ENCODE results near the gene TNS2. TPM values are rescaled to one million over a fixed set of nuclear protein-coding genes. Genes with fewer than 3 reads are reported as not detected.

TNS2 gene
- total and polyA plus RNA-seq, 10 of the 15 experiments (the other 5 are each of a cell fraction or from before 2014, with no cell fraction given) = 0.03 to 0.72 (median 0.16) TPM; not detected in 4

- no TSS peak for BruUV-seq (replicated peaks)
- no peaks in the 10 kb centered on the region for H3K36me3 ChIP-seq (ENCODE audit: control insufficient read depth in 2 of 2, insufficient read depth in 2 of 2, low read length in 1 of 2)
- no peaks in the 10 kb centered on the region; the same call in none of the 2 replicates for H3K4me1 ChIP-seq (ENCODE audit: control insufficient read depth, insufficient read depth, low read length)
- H4K20me1 ChIP-seq (ENCODE audit: control insufficient read depth, insufficient read depth) = no peaks in the 10 kb centered on the region
- H3K9me3 ChIP-seq (replicated peaks; ENCODE audit: control insufficient read depth, insufficient read depth, low read length) = no peaks in the 10 kb centered on the region
- H2AFZ ChIP-seq (ENCODE audit: control insufficient read depth, low read depth, low read length) = no peak overlapping the region
- WGBS (ENCODE audit: insufficient coverage, insufficient replicate concordance, low lambda C conversion rate, missing lambda C conversion rate) = 17% methylated on average over 2 of the region's 2 CpGs
- 0 out of 4 replicates have a peak, but pooled peaks cover 0 to 8% of the 10 kb centered on the region in 2 experiments for H3K27me3 ChIP-seq (replicated peaks in 1 of 2; ENCODE audit: control insufficient read depth in 2 of 2, insufficient read depth in 2 of 2, low read length in 1 of 2)
- no peak overlapping the region for H3K4me2 ChIP-seq (ENCODE audit: control insufficient read depth, insufficient read depth)
- FAIRE-seq (no peak), ATAC-seq (no peak), DNase-seq (ENCODE audit: low read depth, low spot score) (no peak)
- no peak overlapping the region for H3K9ac ChIP-seq (ENCODE audit: control insufficient read depth, insufficient read depth, low read length)
- no peak overlapping the region for H3K27ac ChIP-seq (ENCODE audit: control insufficient read depth, insufficient read depth)
- in situ Hi-C loops (cut with MboI) = no loop called here
- no peak overlapping the region for H3K4me3 ChIP-seq
- intact Hi-C loops (cut with micrococcal nuclease; ENCODE audit: unreplicated experiment) = no loop called here
- CTCF ChIA-PET = interaction anchor here (7.8 to 13.2 kb wide), 2 partner anchors 16 kb away, joined by 90 to 177 read pairs; partner anchors contain the start of genes IGFBP6 and SOAT2
- POLR2A ChIA-PET = no interaction called here
- SMC1A ChIA-PET (ENCODE audit: uncharacterized antibody, unreplicated experiment) = interaction anchor here (1.3 to 2.6 kb wide), 2 partner anchors 16 to 21 kb away, joined by 3 to 9 read pairs; partner anchors contain the start of gene SOAT2
- no peak for TF ChIP-seq RB1 (IDR thresholded peaks at IDR 0.05; ENCODE audit: borderline replicate concordance)
- TF ChIP-seq ZNF622 (IDR thresholded peaks at IDR 0.05) = no peak
- RAD21 ChIA-PET (ENCODE audit: unreplicated experiment) = no interaction called here
- peaks cover 6% of the 10 kb centered on the region for H3K79me2 ChIP-seq (ENCODE audit: control insufficient read depth, insufficient read depth, low read length)
Measured at GRCh38 chr12:53082637-53083175, 32.8 kb downstream of the TNS2 start.

- H3K9me3 ChIP-seq (replicated peaks; ENCODE audit: control insufficient read depth, insufficient read depth, low read length) = no peaks in the 10 kb centered on the region
- ChIA-PET SMC1A (ENCODE audit: uncharacterized antibody, unreplicated experiment) (interaction anchor here (0.6 to 1.8 kb wide), 7 partner anchors 10 to 25 kb away, joined by 3 to 5 read pairs (median 4); partner anchors contain the start of gene SOAT2), RAD21 (ENCODE audit: unreplicated experiment) (interaction anchor here (1.3 kb wide), 1 partner anchor 12 kb away, joined by 5 read pairs; no protein-coding TSS in a partner anchor), POLR2A (interaction anchor here (1.9 kb wide), 1 partner anchor 9 kb away, joined by 4 read pairs; no protein-coding TSS in a partner anchor), CTCF (interaction anchor here (0.7 to 13.2 kb wide), 4 partner anchors 12 to 259 kb away, joined by 3 to 177 read pairs (median 6); partner anchors contain the start of genes IGFBP6 and SOAT2)
- FAIRE-seq = no peak
- H3K79me2 ChIP-seq (ENCODE audit: control insufficient read depth, insufficient read depth, low read length) = no peaks in the 10 kb centered on the region
- no peaks in the 10 kb centered on the region for H3K36me3 ChIP-seq (ENCODE audit: control insufficient read depth in 2 of 2, insufficient read depth in 2 of 2, low read length in 1 of 2)
- H3K27me3 ChIP-seq (replicated peaks in 1 of 2; ENCODE audit: control insufficient read depth in 2 of 2, insufficient read depth in 2 of 2, low read length in 1 of 2) = peaks cover 0 to 8% of the 10 kb centered on the region in 2 experiments; a peak in 1 of 4 replicates
- intact Hi-C loops (cut with micrococcal nuclease; ENCODE audit: unreplicated experiment) (no loop called here), in situ Hi-C loops (cut with MboI) (no loop called here)
- no peak for DNase-seq (ENCODE audit: low read depth, low spot score)
- no peak overlapping the region for H2AFZ ChIP-seq (ENCODE audit: control insufficient read depth, low read depth, low read length)
- no TSS peak for BruUV-seq (replicated peaks)
- 76% methylated on average over 3 of the region's 3 CpGs for WGBS (ENCODE audit: insufficient coverage, insufficient replicate concordance, low lambda C conversion rate, missing lambda C conversion rate)
- H3K4me1 ChIP-seq (ENCODE audit: control insufficient read depth, insufficient read depth, low read length) = no peaks in the 10 kb centered on the region
- ATAC-seq = no peak
- H4K20me1 ChIP-seq (ENCODE audit: control insufficient read depth, insufficient read depth) = no peaks in the 10 kb centered on the region
- no peak overlapping the region for H3K9ac ChIP-seq (ENCODE audit: control insufficient read depth, insufficient read depth, low read length)
- H3K4me2 ChIP-seq (ENCODE audit: control insufficient read depth, insufficient read depth) = no peak overlapping the region
- no peak overlapping the region for H3K27ac ChIP-seq (ENCODE audit: control insufficient read depth, insufficient read depth)
- H3K4me3 ChIP-seq = no peak overlapping the region
- TF ChIP-seq TAF1 (IDR thresholded peaks at IDR 0.05; ENCODE audit: borderline replicate concordance, low read depth, low read length) (no peak), ZSCAN29 (IDR thresholded peaks at IDR 0.05) (no peak), RUNX3 (IDR thresholded peaks at IDR 0.05; ENCODE audit: low read length) (no peak), MYB (IDR thresholded peaks at IDR 0.05; ENCODE audit: borderline replicate concordance, low read depth, low read length) (no peak), MXI1 (IDR thresholded peaks at IDR 0.05; ENCODE audit: low read depth, low read length) (no peak), SP1 (IDR thresholded peaks at IDR 0.05; ENCODE audit: low read depth, low read length) (no peak), IKZF1 (conservative IDR thresholded peaks at IDR 0.05) (no peak), POLR2AphosphoS5 (IDR thresholded peaks at IDR 0.05; ENCODE audit: low read length) (no peak), ZNF622 (IDR thresholded peaks at IDR 0.05) (no peak), ATF2 (IDR thresholded peaks at IDR 0.05; ENCODE audit: low read length) (no peak), HDGF (IDR thresholded peaks at IDR 0.05) (no peak), ZNF384 (IDR thresholded peaks at IDR 0.05; ENCODE audit: borderline replicate concordance, low read depth, low read length) (no peak), FOS (IDR thresholded peaks at IDR 0.05; ENCODE audit: borderline replicate concordance, extremely low read depth, insufficient read length) (no peak), EP300 (IDR thresholded peaks at IDR 0.05; ENCODE audit: borderline replicate concordance in 1 of 2, control insufficient read depth in 1 of 2, low read depth in 2 of 2, low read length in 2 of 2) (no peak), ZNF207 (IDR thresholded peaks at IDR 0.05; ENCODE audit: borderline replicate concordance) (no peak), HCFC1 (IDR thresholded peaks at IDR 0.05; ENCODE audit: low read length) (no peak)
Measured at GRCh38 chr12:53086361-53086760, 36.5 kb downstream of the TNS2 start.

All from GM12878 (cell line).